Activated naive CD4-positive, alpha-beta T cell treated with Interleukin-2 at 50 U/mL for 16 hours (primary cell): Measurements from ENCODE around the gene BPIFB4.
"Not testable (repeated sequence)": the region's sequence is repeated elsewhere in the genome, so short reads cannot be mapped to it uniquely, and the experiment has no call there.

Experiments
- DNase-seq: peaks from one replicate; pipeline ENCODE4 v3.0.0-alpha.2; 2020

BPIFB4 gene

DNA sequence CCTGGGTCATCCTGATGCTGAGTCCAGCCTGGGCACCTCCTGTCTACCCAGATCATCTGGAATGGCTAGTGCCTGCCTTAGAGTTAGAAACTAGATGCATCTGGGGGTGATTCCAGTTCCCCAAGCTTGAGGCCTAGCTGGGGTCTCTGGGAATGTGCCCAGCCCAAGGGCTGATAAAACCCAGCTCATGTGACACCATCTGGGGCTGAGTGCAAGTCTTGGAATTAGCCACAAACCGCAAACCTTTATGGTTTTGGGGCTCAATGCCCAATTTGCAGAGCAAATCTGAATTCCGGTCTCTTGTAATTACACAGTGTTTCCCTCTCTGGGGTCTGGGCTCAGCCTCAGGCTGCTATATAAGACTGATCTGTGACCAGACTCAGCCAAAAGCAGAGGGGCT, at the start of gene BPIFB4:
Gene BPIFB4, plus strand, starts transcription at position 385 of the 400 bp plus-strand sequence. CDS start 1,884 bp downstream, outside the sequence.
- DNase-seq: no peak

GRCh38 chr20:33030076-33030475, 49.4 kb upstream of the BPIFB4 start:
- DNase-seq: no peak

DNA sequence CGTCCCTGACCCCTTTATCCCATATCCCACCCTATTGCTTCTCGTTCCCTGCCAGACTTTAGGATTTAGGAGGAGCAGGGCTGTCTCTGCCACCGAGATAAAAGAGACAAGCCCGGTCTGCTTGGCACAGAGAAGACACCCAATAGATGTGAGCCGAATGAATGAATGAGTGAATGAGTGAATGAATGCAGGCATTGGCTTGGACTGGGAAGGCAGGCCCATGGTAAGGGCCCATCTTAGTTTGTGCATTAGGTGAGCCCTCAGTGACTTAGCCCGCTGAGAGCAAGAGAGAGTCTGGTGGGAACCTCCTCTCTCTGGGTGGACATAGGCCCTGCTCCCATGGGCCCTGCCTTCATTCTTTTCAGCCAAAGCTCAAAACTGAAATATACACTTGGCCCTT, 48.9 kb upstream of the BPIFB4 start:
- DNase-seq: no peak

- DNase-seq: no peak
These were observed 47.9 kb upstream of the BPIFB4 start, which contains the start of gene BPIFB6 for GRCh38 chr20:33031531-33031930. BPIFB6 (plus strand) TSS chr20:33031648; CDS start chr20:33031648, 0 bp downstream.

GRCh38 chr20:33032555-33032954, 46.9 kb upstream of the BPIFB4 start:
- no peak for DNase-seq

- DNase-seq: no peak
These were observed 46.1 kb upstream of the BPIFB4 start for GRCh38 chr20:33033381-33033780.

DNA sequence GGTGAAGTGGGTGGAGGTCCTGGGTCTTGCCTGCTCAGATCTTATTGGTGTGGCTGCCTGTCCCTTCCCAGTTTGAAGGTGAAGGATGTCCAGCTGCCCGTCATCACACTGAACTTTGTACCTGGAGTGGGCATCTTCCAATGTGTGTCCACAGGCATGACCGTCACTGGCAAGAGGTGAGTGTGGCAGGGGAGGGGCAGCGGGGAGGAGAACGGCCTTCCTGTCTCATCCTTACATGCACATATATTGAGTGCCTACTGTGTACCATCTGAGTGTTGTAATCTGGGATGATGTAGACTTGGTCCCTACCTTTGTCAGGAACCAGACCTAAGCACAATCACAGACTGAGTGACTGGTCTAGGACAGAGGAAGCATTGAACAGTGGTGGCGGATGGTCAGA, 45.3 kb upstream of the BPIFB4 start:
- no peak for DNase-seq

GRCh38 chr20:33034901-33035492, 44.4 kb upstream of the BPIFB4 start:
- DNase-seq: no peak

DNA sequence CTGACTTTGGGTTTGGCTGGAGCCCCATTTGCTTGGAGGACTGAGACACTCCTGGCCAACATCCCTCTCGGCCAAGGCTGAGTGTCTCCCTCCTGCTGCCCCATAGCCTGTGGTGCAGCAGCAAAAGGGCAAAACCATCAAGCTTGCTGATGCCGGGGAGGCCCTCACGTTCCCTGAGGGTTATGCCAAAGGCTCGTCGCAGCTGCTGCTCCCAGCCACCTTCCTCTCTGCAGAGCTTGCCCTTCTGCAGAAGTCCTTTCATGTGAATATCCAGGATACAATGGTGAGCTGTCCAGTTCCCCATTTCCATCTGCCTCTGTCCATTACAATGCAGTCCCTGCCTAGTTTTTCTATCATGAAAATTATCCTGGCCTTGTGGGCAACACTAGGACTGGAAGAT, 42.0 kb upstream of the BPIFB4 start:
- no peak for DNase-seq

DNA sequence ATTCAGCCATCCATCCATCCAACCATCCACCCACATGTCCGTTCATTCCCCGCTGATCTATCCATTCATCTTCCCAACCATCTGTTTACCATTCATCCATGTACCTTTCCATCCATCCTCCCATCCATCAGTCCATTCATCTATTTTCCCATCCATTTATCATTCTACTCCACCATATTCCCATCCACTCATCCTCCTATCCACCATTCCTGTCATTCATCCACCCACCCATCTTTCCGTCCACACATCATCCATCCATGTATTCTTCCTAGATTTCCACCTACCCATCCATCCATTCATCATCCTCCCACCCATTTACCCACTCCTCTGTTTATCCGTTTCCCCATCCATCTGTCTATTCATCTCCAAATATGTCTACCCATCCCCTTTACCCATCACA, 41.2 kb upstream of the BPIFB4 start:
- no peak for DNase-seq

DNA sequence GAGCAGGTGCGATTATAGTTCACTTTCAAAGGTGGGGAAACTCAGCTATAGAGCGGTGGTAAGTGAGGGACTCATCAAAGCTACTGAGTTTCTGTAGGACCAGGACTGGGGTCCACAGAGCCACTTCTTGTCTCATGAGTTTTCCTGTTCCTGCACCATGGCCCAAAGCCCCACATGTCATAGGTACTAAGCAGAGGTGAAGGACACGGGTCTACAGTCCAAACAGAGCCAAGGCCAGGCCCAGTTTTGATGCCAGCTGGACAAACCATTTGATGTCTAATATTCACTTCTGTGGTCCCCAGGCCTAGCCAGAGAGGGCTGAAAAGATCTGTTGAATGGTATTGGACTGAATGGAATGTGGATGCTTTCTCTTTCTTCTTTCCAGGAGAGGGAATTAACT, 37.0 kb upstream of the BPIFB4 start:
- DNase-seq: no peak

GRCh38 chr20:33042983-33043730, 36.3 kb upstream of the BPIFB4 start:
- DNase-seq: no peak

GRCh38 chr20:33043731-33044181, 35.7 kb upstream of the BPIFB4 start:
- no peak for DNase-seq

GRCh38 chr20:33045129-33045721, 34.2 kb upstream of the BPIFB4 start:
- DNase-seq: not testable (repeated sequence)

DNA sequence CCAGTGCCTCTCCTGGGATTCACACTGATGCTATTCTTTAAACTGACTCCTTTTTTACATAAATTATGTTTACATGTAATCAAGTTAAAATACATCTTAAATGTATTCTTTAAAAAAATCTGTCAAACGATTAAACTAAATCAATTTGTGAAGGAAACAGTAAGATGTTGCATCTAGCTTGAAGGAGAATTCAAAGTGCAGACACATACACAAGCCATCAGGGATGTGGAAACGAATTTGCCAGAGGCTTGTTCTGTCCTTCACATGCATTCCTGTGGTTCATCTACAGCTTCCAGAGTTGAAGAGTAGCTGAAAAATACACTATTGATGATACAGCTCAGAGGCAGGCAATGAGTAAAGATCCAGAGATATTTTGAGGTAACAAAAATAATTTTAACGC, 33.0 kb upstream of the BPIFB4 start:
- no peak for DNase-seq

- no peak for DNase-seq
These were observed 28.1 kb upstream of the BPIFB4 start for GRCh38 chr20:33051333-33051732.

DNA sequence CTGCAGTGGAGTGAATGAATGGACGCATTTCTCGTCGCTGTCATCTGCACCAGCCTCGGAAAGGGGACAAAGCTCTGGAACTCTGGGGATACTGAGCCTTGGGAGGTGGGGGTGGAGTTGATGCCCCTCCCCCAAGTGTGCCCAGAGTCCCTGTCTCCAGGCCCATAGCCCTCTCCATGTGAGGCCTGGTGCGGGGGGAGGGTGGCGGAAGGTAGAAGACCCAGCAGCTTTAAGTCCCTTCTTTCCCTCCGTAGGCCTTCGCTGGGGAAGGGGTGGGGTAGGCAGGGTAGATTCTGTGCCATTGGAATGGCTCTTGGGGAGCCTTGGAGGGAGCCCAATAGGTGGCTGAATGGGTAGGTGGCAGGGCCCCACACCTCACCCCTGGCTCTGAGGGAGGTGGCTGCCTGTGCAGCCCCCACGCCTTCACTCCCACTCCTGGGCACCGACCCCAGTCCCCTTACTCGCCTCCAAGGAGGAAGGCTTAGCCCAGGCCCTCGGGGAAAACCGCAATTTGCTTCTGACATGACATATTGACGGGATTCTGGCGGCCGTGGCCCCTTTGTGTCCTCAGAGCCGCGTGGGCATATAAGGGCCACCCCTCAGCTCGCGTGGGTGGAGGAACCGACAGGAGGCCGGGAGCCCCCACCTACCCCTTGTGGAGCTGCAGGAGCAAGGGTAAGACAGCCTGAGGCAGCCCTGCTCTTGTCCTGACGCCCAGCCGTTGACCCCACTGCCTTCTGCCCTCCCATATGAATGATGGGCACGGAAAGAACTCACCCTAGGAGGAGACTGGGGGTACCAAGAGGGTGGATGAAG, 25.9 kb upstream of the BPIFB4 start, which contains the start of gene BPIFB3:
Gene BPIFB3, plus strand, starts transcription at position 613 of the 816 bp plus-strand sequence. CDS start 1,533 bp downstream, outside the sequence.
- no peak for DNase-seq

GRCh38 chr20:33054381-33054780, 25.1 kb upstream of the BPIFB4 start:
- DNase-seq: no peak

DNA sequence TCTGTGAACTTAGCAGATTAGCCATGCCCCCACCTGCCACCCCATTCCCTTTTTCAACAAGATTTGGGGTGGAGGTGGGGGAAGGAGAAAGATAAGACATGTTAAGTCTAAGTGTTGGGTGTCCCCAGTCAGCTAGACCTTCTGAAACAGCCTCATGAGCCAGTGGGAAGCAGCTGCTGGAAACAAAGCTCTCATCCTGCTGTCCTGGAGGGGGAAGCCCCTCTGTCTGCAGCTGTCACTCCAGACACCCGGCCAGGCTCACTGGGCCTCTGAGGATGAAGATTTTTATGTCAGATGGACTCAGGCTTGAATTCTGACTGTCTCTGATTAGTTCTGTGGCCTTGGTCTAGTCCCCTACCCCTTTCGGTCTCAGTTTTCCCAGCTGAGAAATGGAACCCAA, 24.7 kb upstream of the BPIFB4 start:
- no peak for DNase-seq

DNA sequence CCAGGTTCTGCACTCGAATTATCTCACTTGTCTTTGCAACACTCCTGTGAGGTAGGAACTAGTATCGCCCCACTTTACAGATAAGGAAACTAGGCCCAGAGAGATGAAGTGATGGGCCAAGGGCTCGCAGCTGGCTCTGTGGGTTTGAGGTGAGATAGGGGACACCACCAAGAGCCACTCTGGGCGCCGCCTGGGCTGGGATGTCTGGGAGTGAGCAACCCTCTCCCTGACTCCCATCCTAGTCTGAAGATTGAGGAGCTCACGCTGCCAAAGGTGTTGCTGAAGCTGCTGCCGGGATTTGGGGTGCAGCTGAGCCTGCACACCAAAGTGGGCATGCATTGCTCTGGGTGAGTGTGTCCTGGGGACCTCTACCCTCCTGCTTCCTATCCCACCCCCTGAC, 20.3 kb upstream of the BPIFB4 start:
- DNase-seq: no peak

DNA sequence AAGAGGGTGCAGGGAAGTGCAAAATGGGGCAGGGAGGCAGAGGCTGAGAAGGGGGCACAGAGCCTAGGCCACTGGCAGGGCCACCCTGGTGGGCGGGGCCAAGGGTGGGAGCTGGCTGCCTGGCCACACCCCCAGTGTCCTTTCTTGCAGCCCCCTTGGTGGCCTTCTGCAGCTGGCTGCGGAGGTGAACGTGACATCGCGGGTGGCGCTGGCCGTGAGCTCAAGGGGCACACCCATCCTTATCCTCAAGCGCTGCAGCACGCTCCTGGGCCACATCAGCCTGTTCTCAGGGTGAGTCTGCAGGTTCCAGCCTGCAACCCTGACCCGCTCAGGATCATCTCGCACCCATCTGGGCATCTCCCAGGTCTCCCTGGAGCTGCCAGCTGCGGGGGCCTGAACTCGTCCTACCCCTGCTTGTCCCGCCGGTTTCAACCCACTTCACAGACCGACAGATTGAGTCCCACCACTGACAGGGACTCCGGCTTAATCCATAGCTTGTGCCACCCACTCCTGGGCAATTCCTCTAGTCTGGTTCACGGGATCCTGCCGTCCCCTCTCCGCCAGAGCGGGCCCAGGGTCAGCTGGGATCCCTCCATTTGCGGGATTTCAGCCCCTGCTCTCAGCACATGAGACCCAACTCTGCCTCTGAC, 19.6 kb upstream of the BPIFB4 start:
- no peak for DNase-seq

DNA sequence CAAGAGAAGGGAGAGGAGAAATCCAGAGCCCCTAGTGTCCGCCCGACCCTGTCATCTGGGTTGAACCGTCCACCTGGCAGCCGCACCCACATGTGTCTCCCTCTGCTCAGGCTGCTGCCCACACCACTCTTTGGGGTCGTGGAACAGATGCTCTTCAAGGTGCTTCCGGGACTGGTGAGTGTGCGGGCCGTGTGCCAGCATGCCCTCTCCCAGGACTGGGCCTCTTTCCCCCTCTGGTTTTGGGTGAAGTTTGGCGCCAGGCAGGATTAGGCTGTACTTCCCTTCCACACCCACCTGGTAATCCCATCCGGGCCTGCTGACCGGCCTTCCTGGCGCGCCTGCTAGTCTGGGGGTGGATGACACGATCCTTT, 17.8 kb upstream of the BPIFB4 start:
- no peak for DNase-seq
